Stimulated activated CD8-positive, alpha-beta memory T cell treated with anti-CD3 and anti-CD28 coated beads, Interleukin-15, amount 100 ng/mL, for 24 hours (primary cell): ENCODE measurements around the gene NEURL2.
"Not testable (repeated sequence)": the region's sequence is repeated elsewhere in the genome, so short reads cannot be mapped to it uniquely, and the experiment has no call there.

Experiments
- DNase-seq: peaks from one replicate; pipeline ENCODE4 v3.0.0-alpha.2; 2020; ENCODE audit warnings: low read depth

The NEURL2 gene

DNA sequence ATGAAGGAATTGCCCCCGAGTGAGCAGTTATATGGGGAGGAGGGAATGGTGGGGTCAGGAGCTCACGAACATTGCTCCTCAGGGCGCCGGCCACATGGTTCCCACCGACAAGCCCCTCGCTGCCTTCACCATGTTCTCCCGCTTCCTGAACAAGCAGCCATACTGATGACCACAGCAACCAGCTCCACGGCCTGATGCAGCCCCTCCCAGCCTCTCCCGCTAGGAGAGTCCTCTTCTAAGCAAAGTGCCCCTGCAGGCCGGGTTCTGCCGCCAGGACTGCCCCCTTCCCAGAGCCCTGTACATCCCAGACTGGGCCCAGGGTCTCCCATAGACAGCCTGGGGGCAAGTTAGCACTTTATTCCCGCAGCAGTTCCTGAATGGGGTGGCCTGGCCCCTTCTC, 7.3 kb upstream of the NEURL2 start:
- DNase-seq: no peak

DNA sequence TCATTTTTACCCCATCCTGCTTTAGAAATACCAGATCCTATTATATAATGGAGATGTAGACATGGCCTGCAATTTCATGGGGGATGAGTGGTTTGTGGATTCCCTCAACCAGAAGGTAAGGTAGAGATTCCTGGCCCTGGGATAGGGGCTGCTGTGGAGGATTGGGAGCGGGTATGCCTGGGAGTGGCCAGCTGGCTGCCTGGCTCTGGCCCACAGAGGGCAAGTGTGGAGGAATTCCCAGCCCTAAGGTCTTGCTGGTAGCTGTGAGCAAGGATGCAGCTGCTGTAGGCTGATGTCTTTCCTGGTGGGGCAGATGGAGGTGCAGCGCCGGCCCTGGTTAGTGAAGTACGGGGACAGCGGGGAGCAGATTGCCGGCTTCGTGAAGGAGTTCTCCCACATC, 6.7 kb upstream of the NEURL2 start:
- DNase-seq: no peak

DNA sequence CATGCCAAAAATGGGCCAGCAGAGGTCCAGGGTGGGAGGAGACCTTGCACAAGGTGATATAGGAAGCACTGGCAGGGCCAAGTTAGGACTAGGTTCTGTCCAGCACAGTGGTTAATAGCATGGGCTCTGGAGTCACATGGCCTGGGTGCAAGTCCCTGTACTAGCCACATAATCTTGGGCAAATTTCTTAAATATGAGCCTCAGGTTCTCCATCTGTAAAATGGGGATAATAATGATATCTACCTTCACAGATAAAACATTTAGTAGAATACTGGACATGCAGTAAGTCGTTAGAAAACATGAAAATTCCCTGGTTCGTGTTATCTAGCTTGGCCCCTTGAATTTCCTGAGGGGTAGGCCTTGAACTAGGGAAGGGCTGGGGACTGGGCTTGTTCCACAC, 6.3 kb upstream of the NEURL2 start:
- DNase-seq: no peak

DNA sequence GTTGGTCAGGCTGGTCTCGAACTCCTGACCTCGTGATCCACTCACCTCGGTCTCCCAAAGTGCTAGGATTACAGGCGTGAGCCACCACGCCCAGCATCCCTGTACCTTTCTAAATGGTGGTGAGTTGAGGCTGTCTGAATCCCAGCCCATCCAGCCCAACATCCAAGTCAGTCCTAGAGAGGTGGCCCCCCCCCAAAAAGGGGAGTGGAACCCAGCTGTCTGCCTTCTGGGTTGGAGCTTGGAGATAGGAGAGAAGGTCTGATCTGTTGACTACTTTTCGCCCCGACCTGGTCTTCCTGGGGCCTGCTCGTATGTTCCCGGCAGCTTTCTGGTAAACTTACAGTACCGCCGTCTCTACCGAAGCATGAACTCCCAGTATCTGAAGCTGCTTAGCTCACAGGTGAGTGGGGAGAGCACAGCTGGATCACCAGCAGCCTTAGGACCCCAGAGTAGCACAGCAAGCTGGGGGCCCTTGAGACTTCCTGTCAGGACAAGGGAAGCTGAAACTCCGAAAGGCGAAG, 5.7 kb upstream of the NEURL2 start:
- DNase-seq: no peak

GRCh38 chr20:45894797-45895196, 3.8 kb upstream of the NEURL2 start:
- no peak for DNase-seq

DNA sequence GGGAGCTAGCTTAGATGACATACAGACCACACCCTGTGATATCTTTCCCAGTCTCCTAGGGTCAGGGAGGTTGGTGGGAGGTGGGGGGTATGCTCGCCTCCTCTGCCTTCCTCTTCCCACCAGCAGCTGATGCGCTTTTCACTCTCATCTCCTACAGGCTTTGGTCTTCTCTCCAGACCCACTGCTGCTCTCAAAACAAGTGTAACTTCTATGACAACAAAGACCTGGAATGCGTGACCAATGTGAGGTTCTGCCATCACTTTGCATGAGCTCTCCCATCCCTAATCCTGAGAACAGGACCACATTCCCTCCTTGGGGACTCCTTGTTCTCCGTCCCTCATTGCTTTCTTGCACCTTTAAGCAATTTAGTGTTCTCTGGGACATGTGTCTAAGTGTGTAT, 2.8 kb upstream of the NEURL2 start:
- DNase-seq: no peak

GRCh38 chr20:45892828-45893500, 2.0 kb upstream of the NEURL2 start:
- DNase-seq: no peak

- DNase-seq: no peak
These were observed 1.2 kb upstream of the NEURL2 start for GRCh38 chr20:45892049-45892825.

- no peak for DNase-seq
These were observed 677 bp downstream of the NEURL2 start for GRCh38 chr20:45890077-45890984.

GRCh38 chr20:45888681-45889080, 2.3 kb downstream of the NEURL2 start:
- DNase-seq: no peak

GRCh38 chr20:45887346-45887715, 3.7 kb downstream of the NEURL2 start, which contains the start of gene SPATA25:
TSS of gene SPATA25 (minus strand) at chr20:45887622. CDS start at chr20:45887590, 32 bp downstream.
- DNase-seq: no peak

- no peak for DNase-seq
These were observed 4.2 kb downstream of the NEURL2 start for GRCh38 chr20:45886590-45887345.

DNA sequence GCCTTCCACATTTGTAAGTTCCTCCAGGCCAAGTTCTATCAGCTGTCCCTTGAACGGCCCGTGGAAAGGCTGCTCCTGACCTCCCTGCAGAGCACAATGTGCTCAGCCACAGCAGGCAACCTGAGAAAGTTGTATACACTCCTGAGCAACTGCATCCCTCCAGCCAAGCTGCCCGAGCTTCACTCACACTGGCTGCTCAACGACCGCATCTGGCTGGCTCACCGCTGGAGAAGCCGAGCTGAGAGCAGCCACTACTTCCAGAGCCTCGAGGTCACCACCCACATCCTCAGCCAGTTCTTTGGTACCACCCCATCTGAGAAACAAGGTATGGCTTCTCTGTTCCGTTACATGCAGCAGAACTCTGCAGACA, 7.9 kb downstream of the NEURL2 start:
- DNase-seq: no peak

- no peak for DNase-seq
These were observed 8.4 kb downstream of the NEURL2 start for GRCh38 chr20:45882469-45883099.

GRCh38 chr20:45880988-45881788, 9.8 kb downstream of the NEURL2 start, which contains the start of gene ZSWIM1:
TSS of gene ZSWIM1 (plus strand) at chr20:45881227. CDS start at chr20:45882593, 1,366 bp downstream.
- DNase-seq: peak; percentile 90

DNA sequence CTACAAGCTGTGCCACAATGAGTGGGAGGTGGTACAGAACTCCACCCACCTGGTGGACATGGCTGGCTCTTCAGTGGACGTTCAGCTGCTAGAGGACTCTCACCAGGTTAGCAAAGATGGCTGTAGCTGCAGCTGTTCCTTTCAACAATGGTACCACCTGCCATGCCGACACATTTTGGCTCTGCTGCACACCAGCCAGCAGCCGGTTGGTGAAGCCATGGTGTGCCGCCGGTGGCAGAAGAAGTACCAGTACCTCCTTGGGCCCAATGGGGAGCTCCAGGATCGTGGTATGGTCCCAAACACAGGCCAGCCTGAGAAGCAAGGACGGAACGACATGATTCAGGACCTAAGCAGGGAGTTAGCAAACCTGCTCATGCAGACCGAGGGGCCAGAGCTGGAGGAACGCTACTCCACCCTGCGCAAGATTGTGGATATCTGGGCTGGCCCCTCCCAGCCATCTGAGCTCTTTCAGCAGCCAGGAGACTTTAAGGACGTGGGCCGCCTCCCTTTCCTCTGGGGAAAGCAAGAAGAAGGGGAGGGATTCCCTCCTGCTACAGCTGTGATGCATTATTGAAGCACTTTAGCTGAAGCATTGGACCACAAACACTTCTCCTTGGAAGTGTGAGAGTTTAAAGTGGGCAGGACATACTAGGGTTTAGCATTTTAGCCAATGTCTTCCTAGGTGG, 12.8 kb downstream of the NEURL2 start:
- no peak for DNase-seq

DNA sequence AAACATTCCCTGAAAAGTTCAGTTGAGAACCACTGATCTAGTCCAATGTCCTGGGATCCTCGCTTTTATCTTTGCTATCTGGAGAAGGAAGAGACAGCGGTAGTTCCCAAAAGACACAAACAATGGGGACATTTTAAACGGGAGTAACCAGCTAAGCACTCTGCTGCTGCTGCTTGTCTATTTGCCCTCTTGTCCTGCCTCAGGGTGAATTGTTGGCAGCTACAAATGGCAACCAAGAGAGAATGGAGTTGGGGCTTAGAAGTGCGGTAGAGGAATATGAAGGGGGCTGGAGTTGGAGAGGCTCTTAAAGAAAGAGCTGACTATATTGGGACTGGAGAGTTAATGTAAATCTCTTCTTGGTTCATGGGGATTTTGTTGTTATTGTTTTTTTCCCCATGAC, 16.4 kb downstream of the NEURL2 start:
- no peak for DNase-seq

- DNase-seq: not testable (repeated sequence)
These were observed 16.9 kb downstream of the NEURL2 start for GRCh38 chr20:45874104-45874481.

DNA sequence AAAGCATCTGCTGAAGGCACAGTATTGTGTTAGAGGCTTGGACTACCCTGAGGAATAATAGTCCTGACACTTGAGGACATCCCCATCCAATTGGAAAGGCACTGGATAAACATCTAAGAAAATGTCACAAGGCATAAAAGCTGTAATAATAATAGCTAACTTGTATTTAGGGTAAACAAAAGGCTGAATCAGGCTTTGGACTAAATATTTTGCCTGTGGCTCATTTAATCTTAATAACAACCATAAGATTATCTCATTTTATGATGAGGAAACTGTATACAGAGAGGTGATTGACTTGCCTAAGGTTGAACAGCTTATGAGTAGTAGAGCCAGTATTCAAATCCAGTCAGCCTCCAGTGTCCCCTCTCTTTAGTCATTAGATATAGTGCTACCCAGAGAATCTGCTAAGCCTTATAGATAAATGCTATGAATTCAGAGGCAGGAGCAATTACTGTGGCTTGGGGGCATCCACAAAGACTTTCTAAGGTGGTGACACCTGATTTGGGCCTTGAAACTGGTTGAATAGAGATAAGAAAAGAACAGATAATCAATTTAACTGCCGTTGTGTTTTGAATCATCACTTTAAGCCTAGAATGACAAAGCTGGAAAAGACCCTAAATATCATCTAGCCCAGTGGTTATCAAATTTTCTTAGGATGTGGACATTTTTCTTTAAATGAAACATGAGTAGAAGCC, 17.5 kb downstream of the NEURL2 start:
- DNase-seq: no peak
